ENCODE data around the gene CFAP74. TPM values are rescaled to one million over a fixed set of nuclear protein-coding genes. Genes with fewer than 3 reads are reported as not detected.

The CFAP74 gene
- total RNA-seq, 1 donor from 2014 or later, result 4.6 TPM

DNA sequence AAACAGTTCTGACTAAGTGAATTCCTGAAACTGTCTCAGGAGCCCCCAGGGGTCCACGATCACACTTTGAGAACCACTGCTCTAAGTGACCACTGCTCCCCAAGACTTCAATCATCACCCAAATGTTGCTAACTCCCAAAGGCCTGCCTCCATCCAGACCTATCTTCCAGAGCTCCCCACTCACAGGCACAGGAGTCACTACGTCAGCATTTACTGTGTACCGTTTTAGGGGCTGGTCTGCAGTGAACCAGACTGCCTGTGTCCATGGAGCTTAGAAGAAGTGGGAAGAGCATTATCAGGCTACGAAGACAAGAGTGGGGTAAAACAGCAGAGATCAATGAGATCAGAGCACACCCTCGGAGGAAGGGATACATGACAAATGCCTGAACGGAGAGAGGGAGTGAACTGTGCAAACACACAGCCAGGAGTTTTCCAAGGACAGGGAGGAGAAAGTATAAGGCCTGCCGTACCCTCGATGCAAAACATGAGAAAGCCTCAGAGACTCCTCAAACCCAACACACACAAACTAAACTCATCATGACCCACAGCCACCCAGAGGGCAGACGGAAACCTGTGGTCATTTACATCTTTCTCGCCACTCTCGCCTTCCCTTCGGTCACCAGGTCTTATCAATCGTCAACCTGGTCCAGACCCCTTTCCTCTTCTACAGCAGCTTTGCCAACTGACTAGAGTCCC is 122.8 kb downstream of the CFAP74 start:
- no peak for DNase-seq (ENCODE audit: low spot score)

DNA sequence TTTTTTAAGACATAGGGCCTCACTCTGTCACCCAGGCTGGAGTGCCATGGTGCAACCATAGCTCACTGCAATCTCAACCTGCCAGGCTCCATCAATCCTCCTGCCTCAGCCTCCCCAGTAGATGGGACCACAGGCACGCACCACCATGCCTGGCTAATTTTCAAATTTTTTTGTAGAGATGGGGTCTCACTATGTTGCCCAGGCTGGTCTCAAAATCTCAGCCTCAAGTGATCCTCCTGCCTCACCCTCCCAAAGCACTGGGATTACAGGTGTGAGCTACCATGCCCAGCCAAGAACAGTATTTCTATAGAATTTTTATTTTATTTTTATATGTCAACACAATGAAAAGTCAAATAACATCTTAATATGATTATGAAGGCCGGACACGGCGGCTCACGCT is 123.6 kb downstream of the CFAP74 start:
- no peak for DNase-seq (ENCODE audit: low spot score)

DNA sequence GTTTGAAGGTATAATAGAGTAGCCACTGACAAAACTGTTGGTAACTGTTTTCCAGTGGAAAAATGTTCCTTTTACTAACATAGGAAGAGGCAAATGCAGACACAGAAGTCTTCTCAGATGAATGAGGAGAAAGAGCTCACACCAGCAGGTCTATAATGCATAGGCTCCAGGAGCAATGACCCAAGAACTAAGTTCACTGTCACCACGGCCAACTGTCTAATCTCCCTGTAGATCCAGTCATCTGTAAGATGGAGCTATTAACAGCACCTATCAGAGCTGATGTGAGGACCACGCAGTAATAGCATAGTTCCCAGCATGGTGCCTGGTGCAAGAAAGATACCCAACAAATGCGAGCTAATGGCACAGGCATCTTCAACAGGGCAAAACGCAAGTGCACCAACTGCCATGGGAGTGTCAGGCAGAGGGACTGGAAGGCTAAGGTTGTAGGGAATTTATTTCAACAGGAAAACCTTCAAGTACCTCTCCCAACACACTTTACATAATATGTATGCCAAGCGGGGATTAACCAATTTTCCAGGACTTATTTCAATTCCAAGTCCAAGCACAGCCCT is 125.6 kb downstream of the CFAP74 start:
- no peak for DNase-seq (ENCODE audit: low spot score)

DNA sequence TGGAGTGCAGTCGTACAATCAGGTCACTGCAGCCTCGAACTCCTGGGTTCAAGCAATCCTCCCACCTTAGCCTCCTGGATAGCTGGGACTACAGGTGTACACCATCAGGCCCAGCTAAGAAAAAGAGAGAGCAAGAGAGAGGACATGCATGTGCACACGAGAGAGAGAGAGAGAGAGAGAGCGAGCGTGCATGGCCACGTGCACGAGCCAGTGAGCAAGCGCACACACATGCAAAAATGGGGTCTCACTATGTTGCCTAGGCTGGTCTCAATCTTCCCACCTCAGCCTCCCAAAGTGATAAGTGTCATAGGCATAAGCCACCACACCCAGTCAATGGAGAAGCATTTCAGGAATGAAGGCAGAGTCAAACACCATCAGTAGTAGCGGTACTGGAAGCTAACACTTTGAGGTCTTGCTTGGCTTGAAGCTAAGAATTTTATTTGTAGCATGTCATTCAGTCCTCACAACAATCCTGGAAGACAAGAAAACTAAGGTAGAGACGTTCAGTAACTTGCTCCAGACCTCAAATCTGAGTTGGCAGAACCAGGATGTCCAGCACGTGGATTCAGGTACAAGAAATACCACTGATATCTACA is 127.2 kb downstream of the CFAP74 start:
- no peak for DNase-seq (ENCODE audit: low spot score)

DNA sequence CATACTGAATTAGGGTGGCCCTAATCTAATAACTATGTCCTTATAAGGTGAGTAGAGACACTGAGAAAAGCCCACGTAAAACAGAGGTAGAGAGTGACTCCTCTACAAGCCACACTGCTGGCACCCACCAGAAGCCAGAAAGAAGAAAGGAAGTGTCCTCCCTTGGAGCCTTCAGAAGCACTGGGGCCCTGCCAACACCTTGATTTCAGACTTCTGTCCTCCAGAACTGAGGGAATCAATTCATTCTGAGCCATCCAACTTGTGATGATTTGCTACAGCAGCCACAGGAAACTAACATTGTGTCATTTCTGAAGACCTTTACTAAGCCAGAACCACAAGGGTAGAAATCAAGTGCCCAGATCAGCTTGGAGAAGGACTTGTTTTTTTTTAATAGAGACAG is 127.7 kb downstream of the CFAP74 start:
- no peak for DNase-seq (ENCODE audit: low spot score)

DNA sequence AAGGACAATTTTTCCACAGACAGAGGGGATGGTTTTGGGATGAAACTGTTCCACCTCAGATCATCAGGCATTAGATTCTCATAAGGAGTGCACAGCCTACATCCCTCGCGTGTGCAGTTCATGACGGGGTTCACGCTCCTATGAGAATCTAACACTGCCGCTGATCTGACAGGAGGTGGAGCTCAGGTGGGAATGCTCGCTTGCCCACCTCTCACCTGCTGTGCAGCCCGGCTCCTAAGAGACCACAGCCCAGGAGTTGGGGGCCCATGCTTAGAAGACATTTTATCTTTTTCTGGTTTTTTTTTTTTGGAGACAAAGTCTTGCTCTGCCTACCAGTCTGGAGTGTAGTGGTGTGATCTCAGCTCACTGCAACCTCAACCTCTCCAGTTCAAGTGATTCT is 128.7 kb downstream of the CFAP74 start:
- DNase-seq (ENCODE audit: low spot score), result no peak

DNA sequence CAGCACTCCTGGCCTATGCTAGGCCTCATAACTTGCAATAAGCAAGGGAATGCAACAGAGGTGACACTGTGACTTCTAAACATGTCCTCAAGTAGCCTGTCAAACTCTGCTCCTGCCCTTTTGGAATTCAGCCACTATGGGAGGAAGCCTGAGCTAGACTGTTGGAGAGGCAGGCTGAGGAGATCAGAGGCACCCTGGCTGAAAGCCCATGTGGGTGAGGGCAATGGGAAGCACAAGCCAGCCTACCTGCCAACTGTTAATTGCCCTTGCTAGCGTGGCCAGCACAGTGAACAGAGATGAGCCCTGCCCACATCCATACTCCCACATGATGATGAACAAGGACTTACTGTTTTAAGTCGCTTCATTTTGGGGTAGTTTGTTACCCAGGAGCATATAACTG is 130.4 kb downstream of the CFAP74 start:
- DNase-seq (ENCODE audit: low spot score), result no peak

DNA sequence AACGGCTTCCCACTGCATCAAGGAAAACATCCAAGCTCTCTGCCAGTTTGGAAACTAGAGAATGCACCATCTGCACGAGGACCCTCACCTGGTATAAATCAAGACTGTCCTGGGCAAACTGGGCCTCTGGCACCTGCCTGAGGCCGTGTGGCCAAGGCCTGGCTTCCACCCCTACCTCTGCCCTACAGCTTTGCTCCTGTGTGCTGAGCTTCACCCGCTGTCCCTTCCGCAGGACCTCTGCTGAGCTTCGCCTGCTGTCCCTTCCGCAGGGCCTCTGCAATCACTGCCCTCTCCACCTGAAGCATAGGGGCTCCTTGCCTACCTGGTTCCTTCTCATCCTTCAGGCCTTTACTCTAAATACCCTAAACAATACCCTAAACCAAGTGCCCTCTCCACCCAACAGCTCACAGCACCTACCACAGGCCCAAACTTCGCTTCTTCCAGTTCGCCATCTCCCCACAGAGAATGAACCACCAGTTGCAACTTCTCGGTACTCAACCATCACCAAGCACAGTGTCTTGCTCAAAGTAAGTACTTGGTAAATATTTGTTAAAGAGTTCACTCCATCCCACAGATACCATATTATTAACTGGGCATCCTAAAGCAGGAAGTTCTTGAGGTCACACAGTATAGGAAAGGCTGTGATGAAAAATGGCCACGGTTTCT is 131.1 kb downstream of the CFAP74 start:
- DNase-seq (ENCODE audit: low spot score), result no peak

Other genes with a start within 250 kb of the CFAP74 start
- gene NADK, start 225.3 kb downstream of the CFAP74 start, total RNA-seq (ENCODE audit: insufficient read depth, low replicate concordance), result 20.2 TPM
- gene GNB1, start 112.7 kb downstream of the CFAP74 start, total RNA-seq (ENCODE audit: insufficient read depth, low replicate concordance), result 60.9 TPM
- gene CALML6, start 88.5 kb downstream of the CFAP74 start, total RNA-seq (ENCODE audit: insufficient read depth, low replicate concordance), result 0.72 TPM
- gene TMEM52, start 84.5 kb downstream of the CFAP74 start, total RNA-seq (ENCODE audit: insufficient read depth, low replicate concordance), result not detected
- gene GABRD, start 15.6 kb upstream of the CFAP74 start, total RNA-seq (ENCODE audit: insufficient read depth, low replicate concordance), result 0.72 TPM
- 35.2 TPM for gene PRKCZ, start 46.6 kb upstream of the CFAP74 start, total RNA-seq (ENCODE audit: insufficient read depth, low replicate concordance)
- gene FAAP20, start 191.0 kb upstream of the CFAP74 start, total RNA-seq (ENCODE audit: insufficient read depth, low replicate concordance), result 43.3 TPM
- 29.6 TPM for gene SKI, start 224.5 kb upstream of the CFAP74 start, total RNA-seq (ENCODE audit: insufficient read depth, low replicate concordance)